ENCODE results near the gene CTLA4. TPM values are rescaled to one million over a fixed set of nuclear protein-coding genes. Genes with fewer than 3 reads are reported as not detected.

CTLA4 gene
- total RNA-seq (2014; rRNA removed; shearing (Covaris generic)) = 0.10 TPM in 1 of 2 replicates, not detected in the other

GRCh38 chr2:203867561-203868200 is at the start of gene CTLA4:
Gene CTLA4 (plus strand): TSS chr2:203867771. CDS start chr2:203867943, 172 bp downstream.
- Histone ChIP-seq H3K27ac (no peak within 1 kb of the TSS), H3K36me3 (no peaks in the 10 kb centered on the region), H3K27me3 (no peaks in the 10 kb centered on the region), H3K4me3 (no peak within 1 kb of the TSS), H3K4me1 (no peaks in the 10 kb centered on the region), H3K9me3 (replicated peaks) (no peaks in the 10 kb centered on the region)
- no peak for DNase-seq

- DNase-seq = no peak
- no peak overlapping the region for H3K4me3 ChIP-seq
- H3K9me3 ChIP-seq (replicated peaks) = no peaks in the 10 kb centered on the region
- H3K27me3 ChIP-seq = no peaks in the 10 kb centered on the region
- peaks cover 11% of the 10 kb centered on the region for H3K4me1 ChIP-seq
- H3K27ac ChIP-seq = no peak overlapping the region
- H3K36me3 ChIP-seq = no peaks in the 10 kb centered on the region
Measured at GRCh38 chr2:203818656-203819055, 48.9 kb upstream of the CTLA4 start.

- Histone ChIP-seq H3K27me3 (no peaks in the 10 kb centered on the region), H3K27ac (no peak overlapping the region), H3K9me3 (replicated peaks) (no peaks in the 10 kb centered on the region), H3K36me3 (no peaks in the 10 kb centered on the region), H3K4me3 (no peak overlapping the region), H3K4me1 (peaks cover 10% of the 10 kb centered on the region)
- peak in 1 of 2 experiments; percentile 12 for DNase-seq
Measured at GRCh38 chr2:203819434-203820133, 48.0 kb upstream of the CTLA4 start.

DNA sequence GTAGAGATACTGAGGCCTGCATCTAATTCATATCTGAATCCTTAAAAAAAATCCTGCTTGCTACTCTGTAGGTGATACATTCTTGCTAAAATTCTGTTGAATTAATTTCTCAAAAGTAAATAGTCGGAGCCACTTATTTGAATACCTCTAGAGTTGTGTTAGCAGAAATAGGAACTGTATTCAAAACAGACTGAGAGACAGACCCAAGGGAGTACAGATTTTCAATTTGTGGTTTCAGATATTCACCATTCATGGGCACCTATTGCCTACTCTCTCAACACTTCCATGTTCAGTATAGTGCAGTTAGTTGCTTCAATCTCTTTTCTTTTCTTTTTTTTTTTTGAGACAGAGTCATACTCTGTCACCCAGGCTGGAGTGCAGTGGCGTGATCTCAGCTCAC is 46.6 kb upstream of the CTLA4 start:
- DNase-seq = no peak
- H3K27ac ChIP-seq = no peak overlapping the region
- H3K36me3 ChIP-seq = no peaks in the 10 kb centered on the region
- H3K4me1 ChIP-seq = no peaks in the 10 kb centered on the region
- H3K9me3 ChIP-seq (replicated peaks) = no peaks in the 10 kb centered on the region
- H3K4me3 ChIP-seq = no peak overlapping the region
- no peaks in the 10 kb centered on the region for H3K27me3 ChIP-seq

- no peak for DNase-seq
- no peaks in the 10 kb centered on the region for H3K9me3 ChIP-seq (replicated peaks)
Measured at GRCh38 chr2:203822240-203822639, 45.3 kb upstream of the CTLA4 start.

DNA sequence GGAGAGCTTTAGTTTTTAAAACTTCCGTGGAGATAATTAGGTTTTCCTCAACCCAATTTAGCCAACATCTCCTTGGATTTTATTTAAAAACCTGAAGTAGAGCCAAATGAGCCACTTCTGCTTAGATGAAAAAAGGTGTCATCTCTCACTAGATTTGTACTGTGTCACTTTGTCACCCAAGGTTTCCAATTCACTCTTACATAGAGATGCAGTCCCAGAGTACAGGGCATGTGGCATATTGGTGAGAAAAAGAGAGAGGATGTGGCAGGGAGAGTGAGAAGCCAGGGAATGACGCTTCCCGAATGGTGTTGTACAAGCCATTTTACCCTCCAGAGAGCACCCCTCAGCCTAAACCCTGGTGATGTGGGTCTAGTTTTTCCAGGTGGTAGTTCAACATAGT is 44.4 kb upstream of the CTLA4 start:
- H3K27me3 ChIP-seq = no peaks in the 10 kb centered on the region
- no peak overlapping the region for H3K27ac ChIP-seq
- no peak overlapping the region for H3K4me3 ChIP-seq
- no peaks in the 10 kb centered on the region for H3K36me3 ChIP-seq
- no peak for DNase-seq
- H3K9me3 ChIP-seq (replicated peaks) = no peaks in the 10 kb centered on the region
- no peaks in the 10 kb centered on the region for H3K4me1 ChIP-seq

More at GRCh38 chr2:203822240-203822639, 45.3 kb upstream of the CTLA4 start:
- H3K4me1 ChIP-seq = no peaks in the 10 kb centered on the region
- H3K36me3 ChIP-seq = no peaks in the 10 kb centered on the region
- no peaks in the 10 kb centered on the region for H3K27me3 ChIP-seq
- no peak overlapping the region for H3K27ac ChIP-seq
- no peak overlapping the region for H3K4me3 ChIP-seq

GRCh38 chr2:203824057-203824456 is 43.5 kb upstream of the CTLA4 start:
- Histone ChIP-seq H3K27ac (no peak overlapping the region), H3K4me1 (no peaks in the 10 kb centered on the region), H3K36me3 (no peaks in the 10 kb centered on the region), H3K4me3 (no peak overlapping the region), H3K9me3 (replicated peaks) (no peaks in the 10 kb centered on the region), H3K27me3 (no peaks in the 10 kb centered on the region)
- DNase-seq = no peak

GRCh38 chr2:203824603-203825002 is 43.0 kb upstream of the CTLA4 start:
- Histone ChIP-seq H3K36me3 (no peaks in the 10 kb centered on the region), H3K9me3 (replicated peaks) (no peaks in the 10 kb centered on the region), H3K27me3 (no peaks in the 10 kb centered on the region), H3K27ac (no peak overlapping the region), H3K4me1 (no peaks in the 10 kb centered on the region), H3K4me3 (no peak overlapping the region)
- no peak for DNase-seq

DNA sequence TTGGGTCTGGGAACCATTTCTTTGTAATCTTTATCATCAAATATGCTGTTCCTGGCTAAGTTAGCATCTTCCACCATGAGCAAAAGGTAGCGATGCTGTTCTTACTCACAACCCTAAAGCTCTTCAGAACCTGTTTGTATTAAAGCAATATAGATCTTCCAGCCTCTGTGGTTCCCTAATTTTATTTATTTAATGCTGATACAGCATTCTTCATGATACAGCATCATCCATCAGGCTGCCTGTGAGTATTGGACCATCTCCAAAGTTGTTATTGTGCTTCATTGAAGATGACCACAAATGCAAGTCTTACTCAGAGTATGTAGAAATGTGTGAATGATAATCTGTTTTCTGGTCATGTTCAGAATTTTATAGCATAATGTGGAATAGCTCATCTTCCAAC is 40.9 kb upstream of the CTLA4 start:
- no peak overlapping the region for H3K27ac ChIP-seq
- H3K4me3 ChIP-seq = no peak overlapping the region
- H3K27me3 ChIP-seq = no peaks in the 10 kb centered on the region
- H3K9me3 ChIP-seq (replicated peaks) = no peaks in the 10 kb centered on the region
- H3K4me1 ChIP-seq = no peaks in the 10 kb centered on the region
- no peaks in the 10 kb centered on the region for H3K36me3 ChIP-seq
- no peak for DNase-seq

GRCh38 chr2:203830304-203831055 is 37.1 kb upstream of the CTLA4 start:
- DNase-seq = no peak
- no peaks in the 10 kb centered on the region for H3K36me3 ChIP-seq
- H3K4me1 ChIP-seq = no peaks in the 10 kb centered on the region
- H3K4me3 ChIP-seq = no peak overlapping the region
- no peak overlapping the region for H3K27ac ChIP-seq
- H3K27me3 ChIP-seq = no peaks in the 10 kb centered on the region
- H3K9me3 ChIP-seq (replicated peaks) = no peaks in the 10 kb centered on the region

DNA sequence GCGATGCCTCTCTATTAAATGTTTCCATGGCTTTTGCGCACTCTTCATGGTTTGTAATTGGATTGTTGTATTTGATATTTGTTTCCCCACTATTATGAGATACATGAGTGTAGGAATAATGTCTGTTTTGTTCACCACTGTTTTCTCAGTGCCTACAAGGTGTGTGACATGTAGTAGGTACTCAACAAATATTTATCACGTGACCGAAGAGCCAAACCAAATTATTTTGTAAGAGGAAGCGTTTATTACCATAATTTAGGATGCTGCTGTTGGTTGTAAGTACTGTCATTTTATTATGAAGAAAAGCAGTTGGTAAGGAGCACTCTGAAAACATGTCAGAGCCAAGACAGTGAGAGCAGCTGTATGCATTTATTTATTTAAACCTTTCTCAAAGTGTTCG is 32.2 kb upstream of the CTLA4 start:
- H3K9me3 ChIP-seq (replicated peaks) = no peaks in the 10 kb centered on the region
- no peak for DNase-seq
- H3K36me3 ChIP-seq = no peaks in the 10 kb centered on the region
- no peaks in the 10 kb centered on the region for H3K4me1 ChIP-seq
- no peak overlapping the region for H3K4me3 ChIP-seq
- no peaks in the 10 kb centered on the region for H3K27me3 ChIP-seq
- H3K27ac ChIP-seq = no peak overlapping the region

DNA sequence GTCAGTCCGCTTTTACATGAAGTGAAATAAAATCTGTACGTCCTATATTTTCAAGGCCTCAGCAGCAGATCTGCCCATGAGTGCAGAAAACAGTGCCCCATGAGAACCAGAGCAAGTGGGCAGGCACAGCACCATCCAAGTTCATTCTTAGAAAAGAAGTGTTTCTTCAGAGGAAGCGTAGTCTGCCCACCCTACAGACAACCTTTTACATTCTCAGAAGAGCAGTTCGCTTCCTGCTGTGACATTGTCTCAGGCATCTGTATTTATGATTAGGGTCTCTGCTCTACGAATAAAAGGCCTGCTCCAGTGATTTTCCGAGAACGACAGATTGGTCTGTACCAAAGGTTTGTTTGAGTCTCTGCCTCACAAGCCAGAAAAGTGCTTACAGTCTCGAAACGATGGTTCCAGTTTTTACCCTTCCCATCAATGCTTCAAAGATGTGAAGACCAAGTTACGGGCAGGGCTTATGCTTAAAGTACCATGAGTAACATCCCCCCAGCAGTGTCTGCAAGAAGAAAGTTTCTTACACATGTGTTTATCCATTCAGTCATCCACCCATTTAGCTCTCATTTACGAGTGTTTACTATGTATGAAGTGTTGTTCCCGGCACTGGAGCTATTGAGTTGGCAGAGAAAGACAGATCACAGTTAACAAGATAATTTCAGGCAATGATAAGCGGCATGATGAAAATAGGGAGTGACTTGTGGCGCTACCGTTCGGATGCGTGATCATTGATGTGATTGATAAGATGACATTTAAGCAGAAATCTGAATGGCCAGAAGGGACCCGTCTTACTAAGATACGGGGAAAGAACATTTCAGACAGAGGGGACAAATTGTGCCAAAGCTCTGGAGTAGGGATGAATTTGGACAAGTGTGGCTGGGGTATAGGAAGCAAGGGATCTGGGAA is 31.4 kb upstream of the CTLA4 start:
- Histone ChIP-seq H3K9me3 (replicated peaks) (no peaks in the 10 kb centered on the region), H3K36me3 (no peaks in the 10 kb centered on the region), H3K27ac (no peak overlapping the region), H3K4me1 (no peaks in the 10 kb centered on the region), H3K27me3 (no peaks in the 10 kb centered on the region), H3K4me3 (no peak overlapping the region)
- DNase-seq = no peak

GRCh38 chr2:203840655-203841205 is 26.8 kb upstream of the CTLA4 start:
- H3K4me1 ChIP-seq = no peaks in the 10 kb centered on the region
- no peak overlapping the region for H3K4me3 ChIP-seq
- DNase-seq = no peak
- no peak overlapping the region for H3K27ac ChIP-seq
- H3K9me3 ChIP-seq (replicated peaks) = no peaks in the 10 kb centered on the region
- no peaks in the 10 kb centered on the region for H3K36me3 ChIP-seq
- 0 out of 2 replicates have a peak, but pooled peaks cover 4% of the 10 kb centered on the region for H3K27me3 ChIP-seq

DNA sequence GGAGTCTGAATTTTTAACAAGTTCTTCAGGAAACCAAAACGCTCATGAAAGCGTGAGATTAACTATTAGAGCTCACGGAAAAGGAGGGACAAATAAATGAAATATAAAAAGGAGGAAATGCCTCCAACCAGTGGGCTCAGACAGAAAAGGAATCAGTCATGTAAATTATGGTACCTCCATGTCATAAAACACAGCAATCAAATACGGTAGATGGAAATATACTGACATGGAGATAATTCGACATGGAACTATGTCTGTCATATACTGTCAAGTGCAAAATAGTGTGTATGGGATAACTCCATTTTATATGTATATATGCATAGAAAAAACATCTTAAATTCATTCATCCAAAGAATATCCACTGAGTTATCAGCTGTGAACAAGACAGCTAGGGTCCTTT is 25.9 kb upstream of the CTLA4 start:
- H3K27me3 ChIP-seq = 0 out of 2 replicates have a peak, but pooled peaks cover 4% of the 10 kb centered on the region
- no peak for DNase-seq
- H3K9me3 ChIP-seq (replicated peaks) = no peaks in the 10 kb centered on the region
- no peaks in the 10 kb centered on the region for H3K4me1 ChIP-seq
- no peak overlapping the region for H3K27ac ChIP-seq
- no peaks in the 10 kb centered on the region for H3K36me3 ChIP-seq
- no peak overlapping the region for H3K4me3 ChIP-seq
